NCI-H446 treated with DMSO at 0.1 percent for 48 hours (cell line): Measurements from ENCODE around the gene VENTX.

Source experiments
- DNase-seq: peaks from one replicate; lab custom pipeline; 2025; lab: John Stamatoyannopoulos, UW

Gene VENTX

GRCh38 chr10:133237588-133238465, at the start of gene VENTX:
VENTX (plus strand) TSS chr10:133237855; CDS start chr10:133237915, 60 bp downstream.
- no peak for DNase-seq

- DNase-seq, result no peak
These were observed 49.6 kb upstream of the VENTX start for GRCh38 chr10:133187906-133188681.

GRCh38 chr10:133189256-133189655, 48.4 kb upstream of the VENTX start:
- DNase-seq, result no peak

GRCh38 chr10:133189726-133190125, 47.9 kb upstream of the VENTX start:
- DNase-seq, result no peak

- DNase-seq, result no peak
These were observed 47.4 kb upstream of the VENTX start for GRCh38 chr10:133190225-133190624.

- no peak for DNase-seq
These were observed 46.0 kb upstream of the VENTX start for GRCh38 chr10:133191651-133192050.

- DNase-seq, result no peak
These were observed 43.5 kb upstream of the VENTX start for GRCh38 chr10:133194151-133194550.

- DNase-seq, result no peak
These were observed 42.6 kb upstream of the VENTX start for GRCh38 chr10:133195096-133195495.

- DNase-seq, result no peak
These were observed 42.0 kb upstream of the VENTX start for GRCh38 chr10:133195611-133196010.

GRCh38 chr10:133196221-133196915, 41.3 kb upstream of the VENTX start:
- DNase-seq, result no peak

GRCh38 chr10:133196936-133197758, 40.5 kb upstream of the VENTX start:
- DNase-seq, result no peak

GRCh38 chr10:133197786-133198185, 39.9 kb upstream of the VENTX start:
- DNase-seq, result no peak

GRCh38 chr10:133198206-133198605, 39.4 kb upstream of the VENTX start:
- no peak for DNase-seq

GRCh38 chr10:133198621-133199487, 38.8 kb upstream of the VENTX start:
- DNase-seq, result no peak

GRCh38 chr10:133199488-133199885, 38.2 kb upstream of the VENTX start:
- no peak for DNase-seq

- DNase-seq, result no peak
These were observed 37.6 kb upstream of the VENTX start for GRCh38 chr10:133199992-133200611.

- no peak for DNase-seq
These were observed 37.0 kb upstream of the VENTX start for GRCh38 chr10:133200621-133201031.

- DNase-seq, result no peak
These were observed 36.3 kb upstream of the VENTX start for GRCh38 chr10:133201151-133201947.
